ENCODE results near the gene EFNA4. TPM values are rescaled to one million over a fixed set of nuclear protein-coding genes. Genes with fewer than 3 reads are reported as not detected.

Gene EFNA4
- total and polyA plus RNA-seq, 4 donors: 1.8 to 4.7 (median 3.3) TPM

DNA sequence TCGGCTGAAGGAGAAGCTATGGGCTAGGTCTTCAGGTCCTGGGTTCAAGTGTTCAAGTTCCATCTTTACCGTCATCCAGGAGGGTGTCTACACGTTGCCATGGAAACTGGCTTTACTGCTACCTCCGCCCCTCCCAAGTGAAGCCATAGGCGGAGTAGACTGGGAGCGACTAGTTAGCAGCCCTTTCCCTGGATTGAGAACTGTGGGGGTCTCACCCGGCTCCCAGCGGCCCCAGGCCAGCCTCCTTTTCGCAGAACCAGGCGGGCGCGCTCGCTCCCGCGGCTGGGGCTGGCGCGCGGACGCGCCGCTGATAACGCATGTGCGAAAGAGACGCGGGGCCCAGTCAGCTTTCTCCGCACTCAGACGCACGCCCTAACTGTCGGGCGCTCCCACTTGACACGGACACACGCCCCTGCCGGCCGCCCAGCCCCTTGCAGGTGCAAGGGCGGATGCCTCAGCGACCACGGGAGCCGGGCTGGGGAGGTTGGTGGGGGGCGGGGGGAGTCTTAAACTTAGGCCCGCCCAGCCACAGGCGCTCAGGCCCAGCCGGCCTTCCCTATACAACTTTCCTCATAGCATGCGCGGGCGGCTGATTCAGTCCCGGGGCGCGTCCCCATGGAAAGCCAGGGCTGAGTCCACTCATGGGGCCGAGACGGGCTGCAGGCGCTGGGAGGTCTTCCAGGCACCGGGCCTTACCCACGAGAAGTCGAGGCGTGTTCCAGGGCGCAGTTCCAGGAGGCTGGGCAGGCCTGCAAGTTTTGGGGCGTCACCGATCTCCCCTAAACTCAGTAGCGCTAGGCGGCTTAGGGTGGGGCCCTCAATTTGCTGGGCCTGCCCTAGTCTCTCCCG is 7.4 kb downstream of the EFNA4 start:
- WGBS: 6% methylated on average over 61 of the region's 61 CpGs
- Histone ChIP-seq H3K36me3 (ENCODE audit: control insufficient read depth in 4 of 4, insufficient read depth in 3 of 4, low read depth in 1 of 4, low read length in 3 of 4) (peaks cover 0 to 2% (median 0%) of the 10 kb centered on the region in 4 donors), H3K4me3 (ENCODE audit: low read depth in 1 of 3, low read length in 3 of 3) (peak overlapping the region in 2 of 3 donors; percentile 26 to 45), H3K4me1 (ENCODE audit: control insufficient read depth in 4 of 4, insufficient read depth in 4 of 4, low read length in 3 of 4) (peaks cover 4 to 12% (median 7%) of the 10 kb centered on the region in 4 donors), H3K27me3 (ENCODE audit: control insufficient read depth in 4 of 4, insufficient read depth in 4 of 4, low read length in 3 of 4) (no peaks in the 10 kb centered on the region), H3K9me3 (ENCODE audit: control insufficient read depth in 4 of 4, low read length in 3 of 4) (no peaks in the 10 kb centered on the region), H3K9ac (ENCODE audit: low read depth in 1 of 2, low read length in 2 of 2) (peak overlapping the region in 1 of 2 donors; percentile 6), H3K27ac (ENCODE audit: low read depth in 1 of 2, low read length in 2 of 2) (no peak overlapping the region)
- no peak for TF ChIP-seq HNF4G (IDR thresholded peaks at IDR 0.05)
- peak; percentile 23 for TF ChIP-seq CTCF (IDR thresholded peaks at IDR 0.05; ENCODE audit: low read depth, low read length, missing input control)
- peak; percentile 77 for DNase-seq (ENCODE audit: low spot score)

DNA sequence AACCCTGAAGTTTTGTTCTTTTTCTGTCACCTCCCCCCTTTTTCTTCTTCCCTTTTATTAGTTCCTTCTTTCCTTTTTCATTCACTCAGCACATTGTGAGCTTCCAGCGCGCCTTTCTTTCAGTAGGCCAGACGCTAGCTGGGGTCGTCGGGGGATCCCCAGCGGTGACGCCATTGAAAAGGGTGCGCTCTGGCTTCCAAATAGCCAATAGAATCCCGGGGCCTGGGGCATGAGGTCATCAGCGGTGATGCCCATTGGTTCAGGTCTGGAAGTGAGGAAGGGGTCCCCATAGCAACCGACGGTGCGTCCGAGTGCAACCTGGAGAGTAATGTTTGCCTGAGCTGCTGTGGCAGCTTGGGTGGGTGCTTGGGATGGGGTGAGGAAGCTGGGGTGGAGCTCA is 8.2 kb downstream of the EFNA4 start:
- no peaks in the 10 kb centered on the region for H3K27me3 ChIP-seq (ENCODE audit: control insufficient read depth in 4 of 4, insufficient read depth in 4 of 4, low read length in 3 of 4)
- H3K4me1 ChIP-seq (ENCODE audit: control insufficient read depth in 4 of 4, insufficient read depth in 4 of 4, low read length in 3 of 4): peaks cover 4 to 12% (median 7%) of the 10 kb centered on the region in 4 donors
- H3K4me3 ChIP-seq (ENCODE audit: low read depth in 1 of 3, low read length in 3 of 3): no peak overlapping the region
- H3K27ac ChIP-seq (ENCODE audit: low read depth in 1 of 2, low read length in 2 of 2): no peak overlapping the region
- 52% methylated on average over 14 of the region's 14 CpGs for WGBS
- TF ChIP-seq FOXA2 (IDR thresholded peaks at IDR 0.05): no peak
- TF ChIP-seq JUND (IDR thresholded peaks at IDR 0.05): no peak
- TF ChIP-seq EGR1 (IDR thresholded peaks at IDR 0.05; ENCODE audit: low read depth in 2 of 2): no peak
- TF ChIP-seq SP1 (IDR thresholded peaks at IDR 0.05): no peak
- no peak for TF ChIP-seq GABPA (IDR thresholded peaks at IDR 0.05 in 1 of 2, conservative IDR thresholded peaks at IDR 0.05 in 1 of 2)
- TF ChIP-seq RAD21 (IDR thresholded peaks at IDR 0.05): no peak
- no peak for TF ChIP-seq YY1 (IDR thresholded peaks at IDR 0.05)
- TF ChIP-seq ZBTB33 (IDR thresholded peaks at IDR 0.05): no peak
- TF ChIP-seq HNF4G (IDR thresholded peaks at IDR 0.05): no peak
- no peak for TF ChIP-seq CTCF (IDR thresholded peaks at IDR 0.05; ENCODE audit: low read depth, low read length, missing input control)
- no peak for TF ChIP-seq NR2F2 (IDR thresholded peaks at IDR 0.05)
- H3K9me3 ChIP-seq (ENCODE audit: control insufficient read depth in 4 of 4, low read length in 3 of 4): no peaks in the 10 kb centered on the region
- peaks cover 0 to 2% (median 0%) of the 10 kb centered on the region in 4 donors for H3K36me3 ChIP-seq (ENCODE audit: control insufficient read depth in 4 of 4, insufficient read depth in 3 of 4, low read depth in 1 of 4, low read length in 3 of 4)
- no peak overlapping the region for H3K9ac ChIP-seq (ENCODE audit: low read depth in 1 of 2, low read length in 2 of 2)
- DNase-seq (ENCODE audit: low spot score): no peak

Measured in liver (tissue), 9 donors.